Embryonic facial prominence (tissue), 1 donor: ENCODE measurements around the gene RNF123.

Experiments used
- DNase-seq: peaks from one replicate; pipeline ENCODE4 v3.0.0-alpha.2; 2016; ENCODE audit errors: extremely low spot score

The RNF123 gene

DNA sequence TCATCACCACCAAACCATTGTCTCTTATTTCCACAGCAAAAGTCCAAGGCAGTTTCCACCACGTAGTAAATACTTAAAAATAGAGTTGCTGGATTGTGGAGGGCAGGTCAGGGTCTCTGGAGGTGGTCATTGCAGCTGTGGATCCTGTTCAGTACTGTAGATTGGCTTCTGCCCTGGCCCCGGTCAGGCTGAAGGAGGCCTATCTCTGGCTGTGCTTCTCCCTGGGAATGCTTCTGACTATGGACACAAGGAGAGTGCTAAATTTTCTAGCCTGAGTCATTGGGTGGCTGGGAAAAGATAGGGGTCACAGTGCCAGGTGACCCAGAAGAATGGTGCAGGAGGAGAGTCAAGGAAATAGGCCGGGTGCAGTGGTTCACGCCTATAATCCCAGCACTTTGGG is 60.7 kb downstream of the RNF123 start:
- DNase-seq: no peak

GRCh38 chr3:49751501-49751900 is 62.1 kb downstream of the RNF123 start:
- DNase-seq: no peak

DNA sequence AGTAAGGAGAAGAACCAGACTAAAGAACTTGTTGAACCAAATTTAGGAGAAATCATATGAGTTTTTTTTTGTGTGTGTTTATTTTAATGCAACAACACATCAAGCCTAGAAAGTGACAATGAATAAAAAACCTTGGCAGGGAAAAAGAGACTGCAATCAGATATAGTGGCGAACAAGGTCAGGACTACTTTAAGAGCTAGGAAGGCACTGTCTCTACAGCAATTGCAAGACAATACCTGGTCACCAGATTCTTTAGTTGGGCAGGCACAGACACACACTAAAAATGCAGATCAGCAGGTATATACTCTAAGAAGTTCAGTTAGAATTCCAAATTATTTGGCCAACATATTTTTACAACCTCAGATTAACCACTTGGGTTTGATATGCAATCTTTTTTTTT is 65.2 kb downstream of the RNF123 start:
- no peak for DNase-seq

GRCh38 chr3:49756036-49756435 is 66.7 kb downstream of the RNF123 start:
- DNase-seq: no peak

DNA sequence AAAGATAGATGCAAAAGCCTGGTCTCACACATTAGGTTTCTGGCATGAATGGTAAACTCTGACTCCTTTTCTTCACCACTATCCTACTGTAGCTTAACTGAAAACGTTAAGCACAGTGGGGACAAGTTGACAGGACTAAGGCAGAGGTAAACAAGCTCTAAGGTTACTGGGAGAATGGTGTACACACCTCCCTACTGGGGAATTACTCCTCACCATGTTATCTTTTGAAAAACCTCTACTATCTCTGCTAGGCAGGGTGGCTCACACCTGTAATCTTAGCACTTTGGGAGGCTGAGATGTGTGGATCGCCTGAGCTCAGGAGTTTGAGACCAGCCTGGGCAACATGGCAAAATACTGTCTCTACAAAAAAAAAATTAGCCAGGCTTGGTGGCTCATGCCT is 67.8 kb downstream of the RNF123 start:
- no peak for DNase-seq

- DNase-seq: no peak
Observed at GRCh38 chr3:49759226-49759625, 69.9 kb downstream of the RNF123 start.

DNA sequence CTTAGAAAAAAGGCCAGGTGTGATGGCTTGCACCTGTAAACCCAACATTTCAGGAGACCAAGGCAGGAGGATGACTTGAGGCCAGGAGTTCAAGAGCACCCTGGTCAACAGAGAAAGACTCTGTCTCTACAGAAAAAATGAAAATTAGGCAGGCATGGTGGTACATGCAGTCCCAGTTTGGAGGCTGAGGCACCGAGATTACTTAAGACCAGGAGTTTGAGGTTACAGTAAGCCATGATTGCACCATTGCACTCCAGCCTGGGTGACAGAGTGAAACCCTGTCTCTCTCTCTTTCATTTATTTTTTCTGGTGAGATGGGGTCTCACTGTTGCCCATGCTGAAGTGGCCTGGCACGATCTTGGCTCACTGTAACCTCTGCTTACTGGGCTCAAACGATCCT is 72.3 kb downstream of the RNF123 start:
- DNase-seq: no peak

GRCh38 chr3:49763981-49764380 is 74.6 kb downstream of the RNF123 start:
- no peak for DNase-seq

GRCh38 chr3:49769286-49769915 is 80.0 kb downstream of the RNF123 start:
- DNase-seq: no peak

GRCh38 chr3:49769926-49770325 is 80.6 kb downstream of the RNF123 start:
- DNase-seq: no peak
